GM12878 (cell line): ENCODE data around the gene RBMS1. TPM values are rescaled to one million over a fixed set of nuclear protein-coding genes. Genes with fewer than 3 reads are reported as not detected.

ENCODE experiments used
- ATAC-seq: fragments of 200-7000 bp; cut with Tn5 transposase; 3 replicates; pipeline ENCODE4 v1.9.1; 2020; ENCODE audit warnings: mild to moderate bottlenecking, moderate library complexity
- BruUV-seq: library from RNA; stranded (reverse); fragments of 400-500 nt; replicated peaks from 2 replicates; lab custom pipeline; 2021; lab: Mats Ljungman, UMichigan
- CTCF ChIA-PET: fragments of 300-600 bp; sonication (Branson Sonifier 250); formaldehyde crosslinking; extraction: SDS; loops from one replicate; lab custom pipeline; 2021; ENCODE audit warnings: inconsistent platforms; lab: Yijun Ruan, JAX
- POLR2A ChIA-PET: fragments of 350-600 bp; formaldehyde crosslinking; extraction: SDS; loops from one replicate; lab custom pipeline; 2021; ENCODE audit warnings: inconsistent platforms; lab: Charles Lee
- RAD21 ChIA-PET: fragments of 300-600 bp; sonication (Branson Sonifier 250); formaldehyde crosslinking; loops from one replicate; lab custom pipeline; 2023; ENCODE audit warnings: antibody characterized with exemption; ENCODE audit not compliant: unreplicated experiment; lab: Charles Lee
- SMC1A ChIA-PET: fragments of 300-600 bp; sonication (Branson Sonifier 250); formaldehyde crosslinking; loops from one replicate; lab custom pipeline; 2023; ENCODE audit not compliant: unreplicated experiment, uncharacterized antibody; lab: Charles Lee
- DNase-seq: peaks from one replicate; pipeline ENCODE4 v3.0.0-alpha.2; 2011; ENCODE audit warnings: low read depth, low spot score
- FAIRE-seq: peaks from 3 replicates; lab custom pipeline; 2011; peaks lifted over from hg19 to GRCh38; lab: Jason Lieb, UNC
- H2AFZ ChIP-seq: 2 replicates; pipeline ENCODE4 v1.6.0; 2011; ENCODE audit warnings: low read depth, low read length, control low read depth; ENCODE audit not compliant: control insufficient read depth
- H3K27ac ChIP-seq: 2 replicates; pipeline ENCODE4 v1.5.1; 2011; ENCODE audit warnings: control low read depth; ENCODE audit not compliant: control insufficient read depth, insufficient read depth
- H3K27me3 ChIP-seq, 2 experiments: replicated peaks in 1 of 2; 2 replicates each; pipeline versions ENCODE4 v1.6.0 to v1.6.1; 2011; ENCODE audit warnings: low read length in 1 of 2; ENCODE audit not compliant: control insufficient read depth in 2 of 2, insufficient read depth in 2 of 2
- H3K36me3 ChIP-seq, 2 experiments: 2 replicates each; pipeline ENCODE4 v1.5.1; 2011; ENCODE audit warnings: low read length in 1 of 2; ENCODE audit not compliant: control insufficient read depth in 2 of 2, insufficient read depth in 2 of 2
- H3K4me1 ChIP-seq: 2 replicates; pipeline ENCODE4 v1.6.1; 2011; ENCODE audit warnings: mild to moderate bottlenecking, low read length, moderate library complexity, mixed read lengths; ENCODE audit not compliant: control insufficient read depth, insufficient read depth
- H3K4me2 ChIP-seq: 2 replicates; pipeline ENCODE4 v1.6.0; 2011; ENCODE audit warnings: control low read depth; ENCODE audit not compliant: control insufficient read depth, insufficient read depth
- H3K4me3 ChIP-seq: fragments of 200-600 bp; sonication (generic); 2 replicates; pipeline ENCODE4 v1.5.1; 2016
- H3K79me2 ChIP-seq: 2 replicates; pipeline ENCODE4 v1.6.0; 2011; ENCODE audit warnings: low read length; ENCODE audit not compliant: control insufficient read depth, insufficient read depth
- H3K9ac ChIP-seq: 2 replicates; pipeline ENCODE4 v1.8.0; 2011; ENCODE audit warnings: low read length, control low read depth, mixed read lengths; ENCODE audit not compliant: control insufficient read depth, insufficient read depth
- H3K9me3 ChIP-seq: replicated peaks from 3 replicates; pipeline ENCODE4 v1.5.1; 2011; ENCODE audit warnings: mild to moderate bottlenecking, low read length; ENCODE audit not compliant: control insufficient read depth, insufficient read depth
- H4K20me1 ChIP-seq: 2 replicates; pipeline ENCODE4 v1.6.0; 2011; ENCODE audit not compliant: control insufficient read depth, insufficient read depth
- CEBPB ChIP-seq, 2 experiments: fragments of 150-350 bp in 1 of 2; IDR thresholded peaks; 2 replicates each; pipeline ENCODE4 v1.6.1; 2012 to 2014; ENCODE audit warnings: low read depth in 2 of 2, low read length in 2 of 2, borderline replicate concordance in 1 of 2, inconsistent platforms in 1 of 2
- CHD4 ChIP-seq: fragments of 200-600 bp; sonication (generic); IDR thresholded peaks from 2 replicates; pipeline ENCODE4 v1.6.1; 2016; ENCODE audit warnings: mild to moderate bottlenecking
- IRF4 ChIP-seq: IDR thresholded peaks from 2 replicates; pipeline ENCODE4 v1.6.1; 2011; ENCODE audit warnings: low read depth, low read length
- NBN ChIP-seq: fragments of 450-650 bp; IDR thresholded peaks from 2 replicates; pipeline ENCODE4 v1.6.1; 2016
- NR2C2 ChIP-seq: IDR thresholded peaks from 2 replicates; pipeline ENCODE4 v1.6.1; 2011; ENCODE audit warnings: borderline replicate concordance, low read depth; ENCODE audit not compliant: control insufficient read depth, insufficient read length
- POLR2A ChIP-seq: IDR thresholded peaks from 2 replicates; pipeline ENCODE4 v1.6.1; 2011; ENCODE audit warnings: low read depth, mild to moderate bottlenecking, low read length
- RAD51 ChIP-seq: fragments of 450-650 bp; IDR thresholded peaks from 2 replicates; pipeline ENCODE4 v1.6.1; 2016; ENCODE audit warnings: moderate library complexity, mild to moderate bottlenecking, inconsistent platforms
- RFX5 ChIP-seq: IDR thresholded peaks from 2 replicates; pipeline ENCODE4 v1.6.1; 2011; ENCODE audit warnings: low read depth, low read length, improper control_type of control experiment
- SUPT20H ChIP-seq: IDR thresholded peaks from 2 replicates; pipeline ENCODE4 v1.6.1; 2011; ENCODE audit warnings: low read depth, mild to moderate bottlenecking, low read length, moderate library complexity, borderline replicate concordance; ENCODE audit not compliant: control insufficient read depth
- WGBS: methylation state at CpG from one replicate; pipeline ENCODE4 v1.1.6; 2016; ENCODE audit warnings: low lambda C conversion rate; ENCODE audit not compliant: insufficient replicate concordance, insufficient coverage; ENCODE audit errors: missing lambda C conversion rate; 5-methylcytosine and 5-hydroxymethylcytosine counted together
- in situ Hi-C: fragments of 300-500 bp; cut with MboI; formaldehyde crosslinking; loops from 9 replicates; pipeline ENCODE4 v1.14.3; 2018; ENCODE audit warnings: mixed read lengths
- intact Hi-C: fragments of 100-400 bp; cut with micrococcal nuclease; formaldehyde crosslinking; loops from one replicate; pipeline ENCODE4 v1.14.2; 2022; ENCODE audit not compliant: unreplicated experiment
- polyA plus RNA-seq, 11 experiments: library from polyadenylated mRNA; depleted of rRNA in 4 of 11; unstranded in 6 of 11; stranded (reverse) in 5 of 11; fragments of >200 nt; fragmentation: Nextera tagmentation in 4 of 11; fragmentation: Illumina TruSeq in 1 of 11; extraction: Ambion mirVana in 4 of 11; extraction: Trizol in 1 of 11; gene quantifications; 1 replicate in 1 of 11; 2 replicates in 10 of 11; pipeline versions ENCODE4 v1.2.1 to v1.2.3, GENCODE V29; 2011 to 2016; ENCODE audit warnings: inconsistent platforms in 2 of 11, missing spikeins in 2 of 11, low read depth in 1 of 11
- total RNA-seq, 4 experiments: library from RNA; depleted of rRNA in 3 of 4; stranded (reverse); fragments of >200 nt in 3 of 4; fragmentation: Illumina TruSeq in 1 of 4; extraction: Trizol in 1 of 4; gene quantifications; 2 replicates each; pipeline versions ENCODE4 v1.2.1 to v1.2.3, GENCODE V29; 2013 to 2021

RBMS1 gene
- total and polyA plus RNA-seq, 10 of the 15 experiments (the other 5 are each of a cell fraction or from before 2014, with no cell fraction given): 0.04 to 0.31 (median 0.17) TPM; not detected in 1

GRCh38 chr2:160229591-160229990, 264.0 kb downstream of the RBMS1 start:
- Histone ChIP-seq H3K4me3 (no peak overlapping the region), H3K9me3 (no peaks in the 10 kb centered on the region), H3K27ac (no peak overlapping the region), H3K27me3 (no peaks in the 10 kb centered on the region; a peak in 1 of 4 replicates), H3K36me3 (no peaks in the 10 kb centered on the region), H3K4me2 (no peak overlapping the region), H3K79me2 (no peaks in the 10 kb centered on the region), H2AFZ (no peak overlapping the region), H4K20me1 (no peaks in the 10 kb centered on the region), H3K4me1 (no peaks in the 10 kb centered on the region), H3K9ac (no peak overlapping the region)
- ATAC-seq (no peak), DNase-seq (no peak), FAIRE-seq (no peak)
- ChIA-PET POLR2A (no interaction called here), SMC1A (interaction anchor here (0.7 kb wide), 1 partner anchor 321 kb away, joined by 3 read pairs; no protein-coding TSS in a partner anchor), RAD21 (no interaction called here), CTCF (interaction anchor here (0.7 to 2.2 kb wide), 2 partner anchors 23 to 87 kb away, joined by 3 to 11 read pairs; no protein-coding TSS in a partner anchor)
- intact Hi-C loops (no loop called here), in situ Hi-C loops (no loop called here)
- WGBS: 6% methylated on average over 1 of the region's 1 CpG
- no TSS peak for BruUV-seq
- TF ChIP-seq NBN (no peak), NR2C2 (no peak), RFX5 (no peak), CHD4 (no peak), IRF4 (no peak), RAD51 (no peak)

DNA sequence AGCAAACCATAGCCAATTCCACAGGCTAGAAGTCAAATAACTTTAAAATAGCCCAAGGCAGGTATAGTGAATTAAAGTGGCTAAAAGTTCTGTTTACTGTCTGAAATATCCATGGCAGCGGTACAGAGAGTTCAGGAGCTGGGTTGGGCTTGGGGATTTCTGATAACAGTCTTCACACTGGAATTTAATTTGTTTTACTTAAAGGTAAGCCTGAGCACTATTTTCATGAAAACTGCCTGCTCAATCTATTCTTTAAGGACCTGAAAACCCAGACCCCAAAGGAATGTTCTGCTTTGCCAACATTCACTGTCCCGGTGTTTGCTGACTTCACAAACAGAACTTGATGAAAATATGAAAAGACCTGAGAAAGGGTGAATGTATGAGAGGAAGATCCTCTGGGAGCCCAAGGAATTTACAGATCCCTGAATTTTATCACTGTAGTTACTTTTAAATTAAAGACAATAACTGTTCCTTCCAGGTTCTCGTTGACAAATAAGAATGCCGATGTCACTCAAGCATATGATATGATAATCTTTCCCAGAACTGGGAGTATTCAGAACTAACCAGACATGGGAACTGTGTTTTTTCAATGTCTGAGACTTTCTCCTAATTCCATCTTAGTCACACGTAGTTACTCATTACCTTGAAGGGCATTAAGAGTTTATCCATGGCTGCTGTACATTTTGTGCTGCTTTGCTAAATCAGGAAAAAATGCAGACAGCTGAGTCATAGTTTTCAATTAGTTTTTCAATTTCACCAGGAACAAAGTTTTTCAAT, 265.3 kb downstream of the RBMS1 start:
- FAIRE-seq: no peak
- SMC1A ChIA-PET: no interaction called here
- Histone ChIP-seq H3K36me3 (no peaks in the 10 kb centered on the region), H3K27me3 (no peaks in the 10 kb centered on the region; a peak in 1 of 4 replicates), H3K27ac (no peak overlapping the region), H4K20me1 (no peaks in the 10 kb centered on the region), H3K4me1 (peaks cover 4% of the 10 kb centered on the region; the same call in 1 of the 2 replicates), H2AFZ (no peak overlapping the region), H3K9me3 (no peaks in the 10 kb centered on the region), H3K79me2 (no peaks in the 10 kb centered on the region), H3K4me3 (no peak overlapping the region), H3K4me2 (no peak overlapping the region), H3K9ac (no peak overlapping the region)
- intact Hi-C loops: no loop called here
- CTCF ChIA-PET: no interaction called here
- in situ Hi-C loops: no loop called here
- DNase-seq: no peak
- 49% methylated on average over 5 of the region's 5 CpGs for WGBS
- RAD21 ChIA-PET: no interaction called here
- POLR2A ChIA-PET: no interaction called here
- ATAC-seq: no peak
- no peak for TF ChIP-seq SUPT20H
- TF ChIP-seq POLR2A: no peak
- TF ChIP-seq CEBPB (IDR thresholded peaks at IDR 0.05; ENCODE audit: borderline replicate concordance in 1 of 2, low read depth in 2 of 2, low read length in 2 of 2): no peak
- BruUV-seq: no TSS peak
